GM23248 (cell line): Measurements from ENCODE around the gene MCFD2.

Source experiments
- EZH2 ChIP-seq: fragments of 200-600 bp; sonication (generic); IDR thresholded peaks from 2 replicates; pipeline ENCODE4 v1.6.1; 2018; ENCODE audit warnings: antibody characterized with exemption, mild to moderate bottlenecking; ENCODE audit not compliant: insufficient read depth, poor library complexity, severe bottlenecking
- EZH2phosphoT487 ChIP-seq: fragments of 200-600 bp; sonication (generic); IDR thresholded peaks from 2 replicates; pipeline ENCODE4 v1.6.1; 2018; ENCODE audit warnings: antibody characterized with exemption, moderate library complexity, mild to moderate bottlenecking, low read depth; ENCODE audit not compliant: insufficient read depth

- no peak for TF ChIP-seq EZH2
- no peak for TF ChIP-seq EZH2phosphoT487
Observed at GRCh38 chr2:46947841-46948240, 32.2 kb upstream of the MCFD2 start.
